Neural cell (in vitro differentiated cells): ENCODE results near the gene MEIS3. TPM values are rescaled to one million over a fixed set of nuclear protein-coding genes. Genes with fewer than 3 reads are reported as not detected.
A peak's percentile ranks its signal among the peaks of the same experiment; 100 is the strongest.
"Not testable (repeated sequence)": the region's sequence is repeated elsewhere in the genome, so short reads cannot be mapped to it uniquely, and the experiment has no call there.

Source experiments
- H2AFZ ChIP-seq: fragments of 200-600, 300-800 bp; sonication (generic), shearing (Covaris generic); 2 replicates; pipeline ENCODE4 v1.6.0; 2014; ENCODE audit warnings: low read depth, mild to moderate bottlenecking, antibody characterized with exemption, low read length, moderate library complexity
- H3F3A ChIP-seq: fragments of 200-600 bp; shearing (Covaris generic); 2 replicates; pipeline ENCODE4 v1.6.1; 2016; ENCODE audit warnings: mild to moderate bottlenecking, moderate library complexity, mixed read lengths, antibody characterized with exemption, low read length; ENCODE audit not compliant: insufficient read depth, poor library complexity, severe bottlenecking
- H3K27ac ChIP-seq: fragments of 200-600, 300-800 bp; sonication (generic), shearing (Covaris generic); 2 replicates; pipeline ENCODE4 v1.5.1; 2014; ENCODE audit warnings: mild to moderate bottlenecking, low read length, moderate library complexity
- H3K27me3 ChIP-seq: fragments of 300-800, 200-600 bp; sonication (generic), shearing (Covaris generic); 2 replicates; pipeline ENCODE4 v1.6.0; 2014; ENCODE audit warnings: mild to moderate bottlenecking, low read depth, low read length, moderate library complexity; ENCODE audit not compliant: insufficient read depth
- H3K36me3 ChIP-seq: fragments of 300-800, 200-600 bp; sonication (generic), shearing (Covaris generic); 2 replicates; pipeline ENCODE4 v1.5.1; 2014; ENCODE audit warnings: mild to moderate bottlenecking, antibody characterized with exemption, low read length, moderate library complexity; ENCODE audit not compliant: insufficient read depth
- H3K4me2 ChIP-seq: fragments of 300-800, 200-600 bp; sonication (generic), shearing (Covaris generic); 2 replicates; pipeline ENCODE4 v1.6.0; 2014; ENCODE audit warnings: mild to moderate bottlenecking, low read length
- H3K4me3 ChIP-seq: fragments of 300-800, 200-600 bp; sonication (generic), shearing (Covaris generic); 2 replicates; pipeline ENCODE4 v1.5.1; 2014; ENCODE audit warnings: mild to moderate bottlenecking, low read length, moderate library complexity
- H3K79me2 ChIP-seq: fragments of 200-600 bp; shearing (Covaris generic); replicated peaks from 2 replicates; pipeline ENCODE4 v1.6.0; 2014; ENCODE audit warnings: mild to moderate bottlenecking, low read length, moderate library complexity; ENCODE audit not compliant: insufficient read depth
- H3K9ac ChIP-seq: fragments of 300-800, 200-600 bp; sonication (generic), shearing (Covaris generic); 2 replicates; pipeline ENCODE4 v1.6.1; 2016; ENCODE audit warnings: mild to moderate bottlenecking, low read length, mixed read lengths
- H3K9me2 ChIP-seq: fragments of 200-600 bp; shearing (Covaris generic); 2 replicates; pipeline ENCODE4 v1.6.1; 2016; ENCODE audit warnings: mild to moderate bottlenecking, low read length, mixed read lengths; ENCODE audit not compliant: insufficient read depth
- H3K9me3 ChIP-seq: fragments of 200-600, 300-800 bp; sonication (generic), shearing (Covaris generic); 2 replicates; pipeline ENCODE4 v1.6.1; 2016; ENCODE audit warnings: mild to moderate bottlenecking, mixed run types, low read length, moderate library complexity, mixed read lengths
- H4K20me1 ChIP-seq: fragments of 200-600 bp; shearing (Covaris generic); 2 replicates; pipeline ENCODE4 v1.6.1; 2016; ENCODE audit warnings: mild to moderate bottlenecking, mixed run types; ENCODE audit not compliant: insufficient read depth
- CTCF ChIP-seq: fragments of 450-650 bp; IDR thresholded peaks from 2 replicates; pipeline ENCODE4 v1.5.1; 2014; ENCODE audit warnings: antibody characterized with exemption, mild to moderate bottlenecking, moderate library complexity; ENCODE audit not compliant: poor library complexity, severe bottlenecking
- EP300 ChIP-seq: fragments of 450-650 bp; conservative IDR thresholded peaks from 2 replicates; pipeline ENCODE4 v1.6.1; 2014; ENCODE audit warnings: antibody characterized with exemption, mild to moderate bottlenecking, moderate library complexity; ENCODE audit not compliant: poor library complexity, severe bottlenecking
- EZH2 ChIP-seq: fragments of 200-600, 300-800 bp; shearing (Covaris generic), sonication (generic); IDR thresholded peaks from 2 replicates; pipeline ENCODE4 v1.6.1; 2014; ENCODE audit warnings: antibody characterized with exemption, low read length, borderline replicate concordance, mild to moderate bottlenecking; ENCODE audit not compliant: insufficient read depth, poor library complexity, severe bottlenecking
- MXI1 ChIP-seq: fragments of 450-650 bp; conservative IDR thresholded peaks from 2 replicates; pipeline ENCODE4 v1.6.1; 2014; ENCODE audit warnings: antibody characterized with exemption, mild to moderate bottlenecking; ENCODE audit not compliant: poor library complexity, severe bottlenecking
- POLR2AphosphoS5 ChIP-seq: IDR thresholded peaks from 2 replicates; pipeline ENCODE4 v1.6.1; 2012
- REST ChIP-seq: IDR thresholded peaks from 2 replicates; pipeline ENCODE4 v1.6.1; 2012; ENCODE audit warnings: borderline replicate concordance
- TAF1 ChIP-seq: IDR thresholded peaks from 2 replicates; pipeline ENCODE4 v1.6.1; 2012; ENCODE audit warnings: low read depth
- polyA plus RNA-seq: library from polyadenylated mRNA; depleted of rRNA; stranded (reverse); fragments of >200 nt; gene quantifications from 2 replicates; pipeline ENCODE4 v1.2.3, GENCODE V29; 2014

MEIS3 gene
- polyA plus RNA-seq, 1 donor from 2014 or later: 379 TPM

- no peaks in the 10 kb centered on the region for H4K20me1 ChIP-seq
- H3K9me2 ChIP-seq: no peaks in the 10 kb centered on the region
- H3K4me2 ChIP-seq: no peak overlapping the region
- H3K9me3 ChIP-seq: no peaks in the 10 kb centered on the region
- H3K27me3 ChIP-seq: no peaks in the 10 kb centered on the region
- H2AFZ ChIP-seq: no peak overlapping the region
- peaks cover 20% of the 10 kb centered on the region for H3K79me2 ChIP-seq
- no peak overlapping the region for H3K9ac ChIP-seq
- H3K36me3 ChIP-seq: no peaks in the 10 kb centered on the region
- no peak for TF ChIP-seq REST
- TF ChIP-seq EZH2: no peak
- no peaks in the 10 kb centered on the region for H3F3A ChIP-seq
- H3K4me3 ChIP-seq: peak overlapping the region; percentile 91
- no peak overlapping the region for H3K27ac ChIP-seq
These were observed 3.2 kb downstream of the MEIS3 start for GRCh38 chr19:47415953-47416642.

GRCh38 chr19:47414469-47414868 is 4.9 kb downstream of the MEIS3 start:
- H3K27ac ChIP-seq: no peak overlapping the region
- H3K9me3 ChIP-seq: no peaks in the 10 kb centered on the region
- no peak overlapping the region for H3K4me3 ChIP-seq
- H4K20me1 ChIP-seq: no peaks in the 10 kb centered on the region
- H3K36me3 ChIP-seq: no peaks in the 10 kb centered on the region
- no peak overlapping the region for H2AFZ ChIP-seq
- H3K9me2 ChIP-seq: no peaks in the 10 kb centered on the region
- H3K79me2 ChIP-seq: peaks cover 20% of the 10 kb centered on the region
- H3F3A ChIP-seq: no peaks in the 10 kb centered on the region
- no peak overlapping the region for H3K4me2 ChIP-seq
- no peaks in the 10 kb centered on the region for H3K27me3 ChIP-seq
- H3K9ac ChIP-seq: no peak overlapping the region
- TF ChIP-seq EP300: no peak
- peak; percentile 27 for TF ChIP-seq CTCF

GRCh38 chr19:47413941-47414340 is 5.4 kb downstream of the MEIS3 start:
- H3K9ac ChIP-seq: no peak overlapping the region
- no peak overlapping the region for H3K27ac ChIP-seq
- H3K27me3 ChIP-seq: no peaks in the 10 kb centered on the region
- H3K9me3 ChIP-seq: no peaks in the 10 kb centered on the region
- H3K79me2 ChIP-seq: peaks cover 20% of the 10 kb centered on the region
- H3K36me3 ChIP-seq: no peaks in the 10 kb centered on the region
- H3K4me2 ChIP-seq: no peak overlapping the region
- H3F3A ChIP-seq: no peaks in the 10 kb centered on the region
- H3K4me3 ChIP-seq: no peak overlapping the region
- TF ChIP-seq MXI1: no peak
- no peak for TF ChIP-seq POLR2AphosphoS5
- TF ChIP-seq EP300: no peak
- TF ChIP-seq EZH2: no peak
- TF ChIP-seq REST: no peak
- no peak for TF ChIP-seq TAF1
- no peaks in the 10 kb centered on the region for H3K9me2 ChIP-seq
- H2AFZ ChIP-seq: no peak overlapping the region
- no peaks in the 10 kb centered on the region for H4K20me1 ChIP-seq

- H3K4me2 ChIP-seq, H3K9ac ChIP-seq, H3K9me2 ChIP-seq, H3F3A ChIP-seq, H3K27me3 ChIP-seq, H4K20me1 ChIP-seq, H3K27ac ChIP-seq, H3K9me3 ChIP-seq, H2AFZ ChIP-seq, H3K79me2 ChIP-seq, H3K4me3 ChIP-seq, H3K36me3 ChIP-seq: not testable (repeated sequence)
These were observed 7.6 kb downstream of the MEIS3 start for GRCh38 chr19:47411696-47412095.
